Retinal pigment epithelial cell (primary cell): ENCODE data around the gene SV2A.

ENCODE experiments used
- DNase-seq: peaks from one replicate; pipeline ENCODE4 v3.0.0-alpha.2; 2010; ENCODE audit warnings: low read depth
- H3K4me3 ChIP-seq: 2 replicates; pipeline ENCODE4 v1.5.1; 2011; ENCODE audit warnings: mild to moderate bottlenecking, low read length, control low read depth, moderate library complexity
- TF ChIP-seq, protein P1 (sequence below): conservative IDR thresholded peaks from 2 replicates; pipeline ENCODE4 v1.5.1; 2011; ENCODE audit warnings: low read depth, low read length, control low read depth, inconsistent platforms

The SV2A gene

DNA sequence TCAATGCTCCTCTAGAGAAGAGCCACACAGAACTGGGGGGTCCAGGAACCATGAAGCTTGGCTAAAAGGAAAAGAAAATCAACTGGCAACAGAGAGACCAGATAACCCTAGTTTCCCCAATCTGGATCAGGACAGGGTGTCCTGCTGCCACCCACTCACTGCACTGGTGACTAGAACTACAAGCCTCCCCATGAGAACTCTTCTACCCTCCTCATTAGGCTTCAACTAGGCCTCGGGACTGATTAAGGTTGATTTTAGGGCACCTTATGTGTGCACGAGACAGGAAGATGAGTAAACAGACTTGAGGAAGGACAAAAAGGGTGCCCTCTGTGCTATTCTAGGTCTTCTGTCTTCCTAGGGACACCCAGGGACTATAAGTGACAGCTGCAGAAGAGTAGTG lies 12.2 kb upstream of the SV2A start:
- no peak for DNase-seq
- H3K4me3 ChIP-seq: no peak overlapping the region
- TF ChIP-seq, protein P1, sequence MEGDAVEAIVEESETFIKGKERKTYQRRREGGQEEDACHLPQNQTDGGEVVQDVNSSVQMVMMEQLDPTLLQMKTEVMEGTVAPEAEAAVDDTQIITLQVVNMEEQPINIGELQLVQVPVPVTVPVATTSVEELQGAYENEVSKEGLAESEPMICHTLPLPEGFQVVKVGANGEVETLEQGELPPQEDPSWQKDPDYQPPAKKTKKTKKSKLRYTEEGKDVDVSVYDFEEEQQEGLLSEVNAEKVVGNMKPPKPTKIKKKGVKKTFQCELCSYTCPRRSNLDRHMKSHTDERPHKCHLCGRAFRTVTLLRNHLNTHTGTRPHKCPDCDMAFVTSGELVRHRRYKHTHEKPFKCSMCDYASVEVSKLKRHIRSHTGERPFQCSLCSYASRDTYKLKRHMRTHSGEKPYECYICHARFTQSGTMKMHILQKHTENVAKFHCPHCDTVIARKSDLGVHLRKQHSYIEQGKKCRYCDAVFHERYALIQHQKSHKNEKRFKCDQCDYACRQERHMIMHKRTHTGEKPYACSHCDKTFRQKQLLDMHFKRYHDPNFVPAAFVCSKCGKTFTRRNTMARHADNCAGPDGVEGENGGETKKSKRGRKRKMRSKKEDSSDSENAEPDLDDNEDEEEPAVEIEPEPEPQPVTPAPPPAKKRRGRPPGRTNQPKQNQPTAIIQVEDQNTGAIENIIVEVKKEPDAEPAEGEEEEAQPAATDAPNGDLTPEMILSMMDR: no peak

DNA sequence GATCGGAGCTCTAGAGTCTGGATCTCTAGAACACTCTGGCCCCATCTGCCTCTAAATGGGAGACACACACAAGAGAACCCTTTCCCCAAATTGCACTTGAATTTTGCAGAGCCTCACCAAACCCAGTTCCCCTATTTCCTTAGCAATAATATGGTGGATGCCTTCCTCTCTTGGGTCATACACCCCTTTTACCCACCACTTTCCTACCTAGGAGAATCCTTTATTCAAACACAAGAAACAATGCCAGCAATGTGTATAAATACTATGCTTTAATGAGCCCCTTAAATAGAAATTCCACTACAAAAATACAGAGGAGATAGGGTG lies 10.7 kb upstream of the SV2A start:
- no peak for DNase-seq
- TF ChIP-seq, protein P1: no peak
- H3K4me3 ChIP-seq: peak overlapping the region; percentile 91

DNA sequence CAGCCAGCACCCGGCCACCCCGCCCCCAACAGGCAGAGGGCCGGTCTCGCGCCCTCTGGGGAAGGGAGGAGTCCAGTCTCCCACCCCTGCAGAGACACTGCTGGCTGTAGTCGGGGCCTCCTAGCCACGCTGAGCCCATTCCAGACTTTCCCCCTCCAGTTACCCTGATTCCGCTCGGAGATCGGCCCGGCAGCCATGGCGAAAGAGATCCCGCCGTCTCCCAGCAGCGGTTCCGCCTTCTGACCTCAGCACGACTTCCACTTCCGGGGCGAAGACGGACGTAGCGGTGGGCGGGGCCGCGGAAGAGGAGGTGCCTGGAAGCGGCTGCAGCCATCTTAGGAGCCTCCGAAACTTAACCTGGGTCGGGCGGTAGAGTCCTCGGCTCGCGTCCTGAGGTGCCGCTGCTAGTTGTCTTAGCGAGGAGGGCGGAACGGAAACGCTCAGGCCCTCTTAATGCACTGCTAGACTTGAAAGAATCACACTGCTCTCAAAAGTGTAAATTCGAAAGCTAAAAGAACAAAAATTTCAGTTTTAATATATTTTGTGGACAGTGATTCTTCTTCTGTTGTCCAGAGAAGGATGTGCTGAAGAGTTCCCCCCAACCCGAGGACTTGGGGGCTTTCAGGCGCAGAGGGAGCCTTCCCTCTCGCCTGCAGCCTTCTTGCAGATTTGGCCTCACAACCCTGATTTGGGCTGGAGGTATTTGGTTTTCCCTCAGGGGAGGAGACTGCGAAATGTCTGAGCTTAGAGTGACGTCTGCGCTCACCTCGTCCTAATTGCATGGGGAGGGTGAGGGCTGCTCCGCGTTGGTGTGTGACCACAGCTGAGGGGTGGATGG lies 10.1 kb upstream of the SV2A start, which contains the start of gene SF3B4:
TSS of gene SF3B4 (minus strand) at position 241 of the 838 bp plus-strand sequence. CDS start at position 197, 44 bp downstream.
- TF ChIP-seq, protein P1: no peak
- DNase-seq: peak; percentile 58
- peak within 1 kb of the TSS; percentile 91 for H3K4me3 ChIP-seq

DNA sequence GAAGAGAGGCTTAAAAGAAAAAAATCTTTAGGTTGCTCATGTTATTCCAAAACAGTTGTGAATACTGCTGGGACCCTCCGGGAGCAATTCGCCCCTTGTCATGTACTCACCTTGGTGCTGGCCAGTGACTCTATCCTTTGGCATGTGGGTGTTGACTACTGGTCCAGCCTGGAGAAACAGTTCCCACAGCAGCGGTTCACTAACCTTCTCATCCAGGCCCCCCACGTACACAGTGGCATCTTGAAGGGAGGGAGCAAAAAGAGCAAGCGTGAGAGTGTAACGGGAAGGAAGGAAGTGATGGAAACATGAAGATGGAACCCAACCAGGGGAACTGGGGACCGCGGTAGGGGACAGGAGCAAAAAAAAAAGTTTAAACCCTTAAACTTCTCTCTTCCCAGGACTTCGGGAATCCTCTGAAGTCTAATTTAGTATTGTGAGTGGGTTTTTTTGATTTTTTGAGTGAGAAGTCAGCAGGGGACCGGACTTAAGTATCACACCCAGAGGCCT lies 9.5 kb upstream of the SV2A start:
- TF ChIP-seq, protein P1: no peak
- DNase-seq: no peak
- H3K4me3 ChIP-seq: peak overlapping the region; percentile 91

DNA sequence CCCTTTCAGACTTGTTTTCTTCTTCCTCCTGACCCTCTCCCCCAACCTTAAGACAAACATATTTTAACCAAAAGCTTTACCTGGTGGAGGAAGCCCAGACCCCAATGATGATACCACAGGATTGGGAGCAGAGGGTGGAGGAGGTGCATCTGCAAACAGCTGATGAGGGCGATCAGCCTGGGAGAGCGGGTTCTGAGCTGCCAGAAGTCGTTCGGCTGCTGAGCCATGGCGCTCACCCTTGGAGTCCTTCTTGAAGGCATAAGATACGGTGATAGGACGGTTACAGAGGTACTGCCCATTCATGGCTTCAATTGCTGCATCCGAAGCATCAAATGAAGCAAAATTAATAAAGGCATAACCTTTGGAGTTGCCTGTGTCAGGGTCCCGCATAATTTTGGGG lies 8.7 kb upstream of the SV2A start:
- TF ChIP-seq, protein P1: no peak
- no peak for DNase-seq
- peak overlapping the region; percentile 14 for H3K4me3 ChIP-seq

DNA sequence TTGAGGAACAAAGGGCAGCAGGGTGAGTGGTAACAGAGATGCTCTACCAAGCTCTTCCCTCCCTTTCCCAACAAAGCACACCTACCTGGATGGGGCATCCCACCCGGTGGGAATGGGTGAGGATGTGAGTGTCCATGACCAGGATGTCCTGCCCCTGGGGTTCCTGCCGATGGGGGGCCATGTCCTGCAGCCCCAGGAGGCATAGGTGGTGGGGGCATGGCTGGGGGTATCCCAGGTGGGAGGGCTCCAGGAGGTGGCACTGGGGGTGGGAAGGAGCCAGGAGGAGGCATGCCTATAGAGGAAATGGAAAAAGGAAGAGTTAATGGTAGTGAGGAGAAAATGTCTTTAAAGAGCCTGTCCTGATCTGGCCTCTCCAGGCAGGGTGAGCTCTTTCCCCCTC lies 8.1 kb upstream of the SV2A start:
- TF ChIP-seq, protein P1: no peak
- H3K4me3 ChIP-seq: no peak overlapping the region
- DNase-seq: no peak

DNA sequence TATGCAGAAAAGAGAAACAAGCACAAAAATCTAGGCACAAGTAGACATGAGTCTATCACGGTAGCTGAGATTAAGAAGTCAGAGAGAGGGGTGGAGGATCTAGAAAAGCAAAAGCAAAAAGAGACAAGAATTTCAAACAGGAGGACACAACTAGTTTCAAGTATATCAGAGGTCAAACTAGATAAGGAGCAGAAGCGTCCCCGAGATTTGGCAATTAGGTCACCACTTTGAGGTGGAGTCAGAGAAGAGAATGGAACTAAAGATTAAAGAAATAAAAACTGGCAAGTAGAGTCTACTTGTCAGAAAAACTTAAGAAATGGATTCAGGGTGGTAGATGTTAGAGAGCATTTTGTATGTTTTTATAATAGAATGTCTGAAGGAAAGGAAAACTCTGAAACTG lies 7.7 kb upstream of the SV2A start:
- DNase-seq: no peak

More for the DNA sequence above, 7.7 kb upstream of the SV2A start:
- no peak overlapping the region for H3K4me3 ChIP-seq
- TF ChIP-seq, protein P1: no peak
